Endodermal cell (in vitro differentiated cells): ENCODE measurements around the gene MLH1. TPM values are rescaled to one million over a fixed set of nuclear protein-coding genes. Genes with fewer than 3 reads are reported as not detected.
A peak's percentile ranks its signal among the peaks of the same experiment; 100 is the strongest.

Experiments
- DNase-seq: peaks from one replicate; pipeline ENCODE4 v3.0.0-alpha.2; 2017
- H3K27ac ChIP-seq: 2 replicates; pipeline ENCODE4 v1.5.1; 2013; ENCODE audit warnings: mild to moderate bottlenecking, low read depth, low read length, moderate library complexity
- H3K27me3 ChIP-seq: 2 replicates; pipeline ENCODE4 v1.6.1; 2013; ENCODE audit warnings: mild to moderate bottlenecking, low read length, moderate library complexity; ENCODE audit not compliant: insufficient read depth, control insufficient read depth, poor library complexity, severe bottlenecking
- H3K36me3 ChIP-seq: 2 replicates; pipeline ENCODE4 v1.7.0; 2013; ENCODE audit warnings: mild to moderate bottlenecking, low read length, moderate library complexity; ENCODE audit not compliant: control insufficient read depth, insufficient read depth
- H3K4me1 ChIP-seq: one replicate; pipeline ENCODE4 v1.7.0; 2013; ENCODE audit warnings: low read length; ENCODE audit not compliant: control insufficient read depth, insufficient read depth
- H3K4me3 ChIP-seq: 2 replicates; pipeline ENCODE4 v1.5.1; 2013; ENCODE audit warnings: mild to moderate bottlenecking, low read length, moderate library complexity
- H3K9ac ChIP-seq: 2 replicates; pipeline ENCODE4 v1.6.1; 2013; ENCODE audit warnings: mild to moderate bottlenecking, low read length, moderate library complexity; ENCODE audit not compliant: poor library complexity, severe bottlenecking; ENCODE audit errors: extremely low read depth
- H3K9me3 ChIP-seq: 2 replicates; pipeline ENCODE4 v1.6.1; 2013; ENCODE audit warnings: mild to moderate bottlenecking, low read length, moderate library complexity; ENCODE audit not compliant: control insufficient read depth
- H3K27ac Mint-ChIP-seq: 2 replicates; pipeline ENCODE4 v1.8.0; 2020; ENCODE audit warnings: mixed read lengths
- H3K27me3 Mint-ChIP-seq: 2 replicates; pipeline ENCODE4 v1.8.0; 2021; ENCODE audit warnings: mild to moderate bottlenecking, mixed read lengths; ENCODE audit not compliant: insufficient read depth
- H3K36me3 Mint-ChIP-seq: 2 replicates; pipeline ENCODE4 v1.8.0; 2020; ENCODE audit warnings: low read depth, mixed read lengths
- H3K4me1 Mint-ChIP-seq: 2 replicates; pipeline ENCODE4 v1.8.0; 2020; ENCODE audit warnings: mixed read lengths
- H3K4me3 Mint-ChIP-seq: 2 replicates; pipeline ENCODE4 v1.8.0; 2020; ENCODE audit warnings: mild to moderate bottlenecking, moderate library complexity, mixed read lengths
- H3K9me3 Mint-ChIP-seq: 2 replicates; pipeline ENCODE4 v1.8.0; 2020; ENCODE audit warnings: mild to moderate bottlenecking, mixed read lengths
- WGBS, 2 experiments: methylation state at CpG; one replicate each; pipeline versions ENCODE4 v1.1.5 to v1.1.7; 2013; ENCODE audit warnings: missing lambda C conversion rate in 2 of 2, mixed read lengths in 1 of 2; ENCODE audit not compliant: insufficient coverage in 1 of 2, insufficient read length in 1 of 2; 5-methylcytosine and 5-hydroxymethylcytosine counted together
- total RNA-seq, 2 donors: library from RNA; stranded (reverse); fragmentation: NEBNext Ultra II Directional in 1 of 2; extraction: Animal tissue kit (Norgen Biotek cat#: 25700) in 1 of 2; gene quantifications; 2 replicates in 1 of 2; 3 replicates in 1 of 2; pipeline ENCODE4 v1.2.1, GENCODE V29; 2021
- TF ChIP-seq, protein P1 (sequence below): fragments of 200-600 bp; sonication (generic); conservative IDR thresholded peaks from 2 replicates; pipeline ENCODE4 v1.5.0; 2021; ENCODE audit warnings: antibody characterized with exemption, mild to moderate bottlenecking

MLH1 gene
- total RNA-seq, 2 donors from 2014 or later, result 36.4 to 47.0 TPM

DNA sequence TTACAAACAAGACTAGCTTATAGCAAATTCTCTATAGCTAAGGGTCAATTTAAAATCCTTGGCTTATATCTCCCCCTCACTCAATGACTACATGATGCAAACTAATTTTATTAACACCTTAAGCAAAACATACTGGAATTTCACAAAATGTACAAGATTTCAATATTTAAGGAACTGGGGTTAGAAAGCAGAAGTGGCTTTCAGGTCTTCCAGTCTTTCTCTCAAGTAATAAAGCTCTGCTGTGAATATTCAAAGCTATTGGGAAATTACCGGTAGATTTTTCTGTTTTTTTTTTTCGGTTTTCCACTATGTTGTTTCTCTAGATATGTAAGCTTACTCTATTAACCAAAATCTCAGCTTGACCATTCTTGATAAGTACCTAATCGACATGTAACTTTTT, 4.3 kb upstream of the MLH1 start:
- Mint-ChIP-seq H3K36me3 (peaks cover 33% of the 10 kb centered on the region), H3K4me1 (peaks cover 16% of the 10 kb centered on the region), H3K9me3 (no peaks in the 10 kb centered on the region), H3K27ac (no peak overlapping the region), H3K4me3 (no peak overlapping the region), H3K27me3 (no peaks in the 10 kb centered on the region)
- no peak for DNase-seq
- 80 to 100% methylated on average over 2 to 3 of the region's 3 CpGs for WGBS, 2 experiments
- Histone ChIP-seq H3K27me3 (no peaks in the 10 kb centered on the region), H3K4me3 (peak overlapping the region; percentile 88), H3K36me3 (peaks cover 70% of the 10 kb centered on the region), H3K9me3 (no peaks in the 10 kb centered on the region), H3K27ac (no peak overlapping the region), H3K9ac (no peak overlapping the region), H3K4me1 (peaks cover 8% of the 10 kb centered on the region)
- TF ChIP-seq, protein P1, sequence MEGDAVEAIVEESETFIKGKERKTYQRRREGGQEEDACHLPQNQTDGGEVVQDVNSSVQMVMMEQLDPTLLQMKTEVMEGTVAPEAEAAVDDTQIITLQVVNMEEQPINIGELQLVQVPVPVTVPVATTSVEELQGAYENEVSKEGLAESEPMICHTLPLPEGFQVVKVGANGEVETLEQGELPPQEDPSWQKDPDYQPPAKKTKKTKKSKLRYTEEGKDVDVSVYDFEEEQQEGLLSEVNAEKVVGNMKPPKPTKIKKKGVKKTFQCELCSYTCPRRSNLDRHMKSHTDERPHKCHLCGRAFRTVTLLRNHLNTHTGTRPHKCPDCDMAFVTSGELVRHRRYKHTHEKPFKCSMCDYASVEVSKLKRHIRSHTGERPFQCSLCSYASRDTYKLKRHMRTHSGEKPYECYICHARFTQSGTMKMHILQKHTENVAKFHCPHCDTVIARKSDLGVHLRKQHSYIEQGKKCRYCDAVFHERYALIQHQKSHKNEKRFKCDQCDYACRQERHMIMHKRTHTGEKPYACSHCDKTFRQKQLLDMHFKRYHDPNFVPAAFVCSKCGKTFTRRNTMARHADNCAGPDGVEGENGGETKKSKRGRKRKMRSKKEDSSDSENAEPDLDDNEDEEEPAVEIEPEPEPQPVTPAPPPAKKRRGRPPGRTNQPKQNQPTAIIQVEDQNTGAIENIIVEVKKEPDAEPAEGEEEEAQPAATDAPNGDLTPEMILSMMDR, result no peak

DNA sequence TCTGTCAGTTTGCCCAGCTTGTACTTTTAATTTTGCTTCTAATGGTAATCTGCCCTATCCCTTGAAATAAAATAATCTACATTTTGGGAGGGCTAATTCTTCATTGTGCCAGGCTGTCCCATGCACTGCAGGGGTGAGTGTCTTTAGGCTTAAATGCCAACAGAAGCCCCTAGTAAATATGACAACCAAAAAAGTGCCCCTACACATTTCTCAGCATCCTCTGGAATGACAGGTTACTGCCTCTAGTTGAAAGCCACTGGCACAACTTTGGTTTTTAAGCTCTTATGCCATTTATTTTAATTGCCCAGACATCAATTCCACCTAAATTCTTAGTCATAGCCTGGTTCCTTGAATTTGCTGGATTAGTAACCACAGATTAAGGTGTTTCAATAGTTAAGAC, 3.8 kb upstream of the MLH1 start:
- no peak overlapping the region for H3K4me3 Mint-ChIP-seq
- no peaks in the 10 kb centered on the region for H3K27me3 Mint-ChIP-seq

DNA sequence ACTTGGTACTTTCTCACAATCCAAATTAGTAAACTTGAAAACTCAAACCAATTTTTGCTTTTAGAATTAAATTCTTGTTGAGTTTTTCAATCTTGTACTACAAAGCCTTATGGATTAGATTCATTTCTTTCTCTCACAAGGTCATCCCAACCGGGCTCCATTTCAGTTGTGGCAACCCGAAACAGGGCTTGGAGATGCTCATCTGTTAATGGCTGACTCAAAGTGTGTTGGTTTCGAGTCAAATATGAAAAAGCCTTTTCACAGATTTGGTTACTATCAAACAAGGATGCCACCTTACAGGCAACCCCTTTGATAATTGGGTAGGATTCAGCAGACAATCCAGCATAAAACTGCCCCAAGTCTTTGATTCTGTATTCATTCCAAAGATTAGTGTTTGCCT, 2.2 kb upstream of the MLH1 start:
- Histone ChIP-seq H3K9me3 (no peaks in the 10 kb centered on the region), H3K27me3 (no peaks in the 10 kb centered on the region), H3K4me3 (peak overlapping the region; percentile 88), H3K4me1 (peaks cover 8% of the 10 kb centered on the region), H3K9ac (peak overlapping the region; percentile 94), H3K36me3 (peaks cover 54% of the 10 kb centered on the region), H3K27ac (no peak overlapping the region)
- Mint-ChIP-seq H3K4me1 (peaks cover 16% of the 10 kb centered on the region), H3K27me3 (no peaks in the 10 kb centered on the region), H3K4me3 (no peak overlapping the region), H3K27ac (no peak overlapping the region), H3K9me3 (no peaks in the 10 kb centered on the region), H3K36me3 (peaks cover 20% of the 10 kb centered on the region)
- WGBS, 2 experiments, result 60 to 82% methylated on average over 1 to 3 of the region's 3 CpGs
- no peak for DNase-seq
- TF ChIP-seq, protein P1, result no peak

More for the DNA sequence above, 3.8 kb upstream of the MLH1 start:
- H3K27me3 ChIP-seq, result no peaks in the 10 kb centered on the region
- TF ChIP-seq, protein P1, result no peak
- no peak for DNase-seq
- H3K4me1 ChIP-seq, result peaks cover 8% of the 10 kb centered on the region
- Mint-ChIP-seq H3K27ac (no peak overlapping the region), H3K4me1 (peaks cover 16% of the 10 kb centered on the region), H3K9me3 (no peaks in the 10 kb centered on the region), H3K36me3 (peaks cover 31% of the 10 kb centered on the region)
- peaks cover 65% of the 10 kb centered on the region for H3K36me3 ChIP-seq
- H3K27ac ChIP-seq, result no peak overlapping the region
- H3K9ac ChIP-seq, result no peak overlapping the region
- H3K9me3 ChIP-seq, result no peaks in the 10 kb centered on the region
- H3K4me3 ChIP-seq, result peak overlapping the region; percentile 88
